NCI-H1436 (cell line): ENCODE results near the gene TBC1D23.
"Not testable (repeated sequence)": the region's sequence is repeated elsewhere in the genome, so short reads cannot be mapped to it uniquely, and the experiment has no call there.

ENCODE experiments used
- DNase-seq: peaks from one replicate; lab custom pipeline; 2025; lab: John Stamatoyannopoulos, UW

Gene TBC1D23

DNA sequence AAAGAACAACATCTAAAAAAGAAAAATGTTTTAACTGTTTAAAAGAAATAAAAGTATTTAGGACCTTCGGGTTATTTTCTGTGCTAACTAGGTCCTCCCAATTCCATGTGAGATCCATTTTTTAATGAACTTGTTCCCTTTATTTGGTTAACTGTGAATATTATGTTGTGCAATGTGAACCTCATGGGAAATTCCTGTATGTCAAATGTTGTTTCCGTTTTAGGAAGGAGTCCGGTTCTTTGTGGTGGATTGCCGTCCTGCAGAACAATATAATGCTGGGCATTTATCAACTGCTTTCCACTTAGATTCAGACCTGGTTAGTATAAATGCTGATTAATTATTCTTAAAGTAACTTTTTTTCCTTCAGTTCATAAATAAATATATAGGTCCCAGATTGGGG, 38.2 kb downstream of the TBC1D23 start:
- no peak for DNase-seq

DNA sequence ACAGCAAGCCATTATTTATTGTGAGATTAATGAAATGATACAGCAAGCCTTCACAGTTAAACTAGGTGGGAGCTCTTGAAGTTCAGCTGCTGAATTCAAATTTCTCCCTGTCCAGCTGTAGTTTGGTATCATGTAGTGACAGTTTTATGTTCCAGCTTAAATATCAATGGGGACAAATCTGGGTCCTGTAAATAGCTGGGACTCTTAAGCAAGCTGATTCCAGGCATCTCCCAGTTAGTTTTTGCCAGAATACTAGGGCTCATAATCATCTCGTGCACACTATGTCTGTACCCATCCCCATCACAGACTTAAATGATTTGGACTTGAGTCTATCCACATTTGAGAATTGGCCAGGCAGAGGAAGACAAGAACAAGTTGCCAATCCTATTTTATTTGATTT, 45.9 kb downstream of the TBC1D23 start:
- no peak for DNase-seq

DNA sequence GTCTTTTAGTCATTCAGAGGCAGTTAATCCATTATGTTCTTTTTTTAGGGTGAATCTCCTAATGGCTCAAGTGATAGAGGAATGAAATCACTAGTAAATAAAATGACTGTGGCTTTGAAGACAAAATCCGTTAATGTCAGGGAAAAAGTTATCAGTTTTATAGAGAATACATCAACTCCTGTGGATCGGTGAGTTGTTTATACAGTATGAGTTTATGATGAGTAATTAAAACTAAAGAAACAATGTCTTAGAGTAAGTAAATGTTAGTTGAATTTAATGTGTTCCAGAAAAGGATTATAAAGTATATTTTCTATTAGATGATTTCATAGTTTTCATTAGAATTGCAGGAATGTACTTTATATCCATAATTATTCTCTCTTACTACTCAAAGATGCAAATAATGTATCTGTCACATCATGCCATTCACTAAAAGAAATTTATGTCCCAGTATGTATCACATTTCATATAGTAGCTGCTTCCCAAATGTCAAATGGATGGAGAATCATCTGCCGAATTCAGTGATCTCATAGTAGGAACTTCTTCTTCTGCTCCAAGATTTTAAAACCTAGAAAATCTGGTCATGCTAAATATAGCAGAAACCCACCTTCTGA, 49.7 kb downstream of the TBC1D23 start:
- DNase-seq, result no peak

DNA sequence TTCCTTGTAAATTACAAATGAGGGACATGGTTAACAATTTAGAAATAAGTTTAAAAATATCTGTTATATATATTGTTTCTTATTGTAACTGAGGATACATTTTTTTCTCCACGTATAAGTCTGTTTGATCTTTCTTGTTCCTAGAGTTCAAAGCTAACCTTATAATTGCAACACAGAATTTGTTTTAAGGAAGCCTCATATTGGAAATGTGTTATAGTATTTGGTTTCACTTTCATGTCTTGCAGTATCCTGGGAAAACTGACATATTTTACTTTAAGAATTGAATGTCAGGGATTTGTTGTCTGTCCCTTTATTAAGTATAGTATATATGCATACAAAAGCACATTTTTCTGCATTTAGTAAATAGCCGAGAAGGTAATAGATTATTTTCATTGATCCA, 50.2 kb downstream of the TBC1D23 start:
- no peak for DNase-seq

DNA sequence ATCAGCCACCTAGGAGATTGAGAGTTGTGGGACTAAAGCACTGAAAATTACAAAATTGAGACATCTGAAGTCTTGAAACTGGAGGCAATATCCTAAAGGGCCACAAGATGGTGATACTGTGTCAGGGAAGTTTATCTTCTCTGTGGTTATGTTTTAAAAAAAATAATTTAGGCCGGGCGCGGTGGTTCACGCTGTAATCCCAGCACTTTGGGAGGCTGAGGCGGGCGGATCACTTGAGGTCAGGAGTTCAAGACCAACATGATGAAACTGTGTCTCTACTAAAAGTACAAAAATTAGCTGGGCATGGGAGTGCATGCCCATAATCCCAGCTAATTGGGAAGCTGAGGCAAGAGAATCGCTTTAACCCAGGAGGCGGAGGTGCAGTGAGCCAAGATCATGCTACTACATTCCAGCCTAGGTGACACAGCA, 55.9 kb downstream of the TBC1D23 start:
- peak; percentile 38 for DNase-seq

DNA sequence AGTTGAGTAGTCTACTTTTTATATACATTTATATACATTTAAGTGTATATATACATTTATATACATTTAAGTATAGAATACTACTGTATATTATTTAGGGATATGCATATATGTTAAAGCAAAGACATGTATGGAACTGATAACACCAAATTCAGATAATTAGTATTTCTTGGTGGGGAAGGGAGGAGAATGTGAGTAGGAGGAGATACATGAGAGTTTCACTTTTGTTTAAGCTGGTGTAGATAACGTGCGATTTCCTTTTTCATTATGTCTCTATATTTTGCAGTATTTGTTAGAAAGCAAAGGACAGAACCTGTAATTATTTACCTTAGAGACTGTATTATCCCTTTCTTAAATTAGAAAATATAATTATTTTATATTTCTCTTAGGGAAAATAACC, 57.1 kb downstream of the TBC1D23 start:
- DNase-seq, result no peak

DNA sequence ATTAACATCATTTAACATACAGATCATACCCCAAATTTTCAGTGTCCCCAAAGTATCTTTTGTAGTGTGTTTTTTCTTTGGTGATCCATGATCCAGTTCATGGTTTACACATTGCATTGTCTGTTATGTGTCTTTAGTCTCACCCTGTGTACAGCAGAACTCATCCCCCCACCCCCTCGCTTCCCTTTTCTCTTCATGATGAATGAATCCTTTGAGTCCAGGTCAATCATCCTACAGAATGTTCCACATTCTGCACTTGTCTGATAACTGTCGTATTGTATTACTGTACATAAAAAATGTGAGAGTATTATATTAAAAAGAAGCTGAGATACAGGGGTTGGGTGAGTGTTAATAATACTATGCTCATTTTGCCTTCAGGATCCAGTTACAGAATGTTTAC, 59.2 kb downstream of the TBC1D23 start:
- DNase-seq, result no peak

DNA sequence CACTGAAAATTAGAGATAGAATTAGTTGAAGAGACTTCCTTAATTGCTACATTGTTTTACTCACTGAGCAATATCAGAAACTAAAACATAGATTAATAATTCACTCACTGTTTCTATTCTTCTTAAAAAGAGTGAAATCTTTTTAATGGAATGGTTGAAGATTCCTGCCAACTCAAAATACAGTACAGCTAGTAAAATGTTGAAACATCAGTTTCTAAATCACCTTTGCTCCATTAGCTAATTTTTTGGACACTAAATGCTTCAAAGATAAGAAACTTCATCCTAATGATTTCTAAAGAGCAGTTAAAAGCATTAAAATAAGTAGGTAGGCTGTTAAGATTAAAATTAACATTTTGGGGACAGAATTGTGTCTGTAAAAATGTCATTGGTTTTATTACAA, 63.3 kb downstream of the TBC1D23 start:
- no peak for DNase-seq

DNA sequence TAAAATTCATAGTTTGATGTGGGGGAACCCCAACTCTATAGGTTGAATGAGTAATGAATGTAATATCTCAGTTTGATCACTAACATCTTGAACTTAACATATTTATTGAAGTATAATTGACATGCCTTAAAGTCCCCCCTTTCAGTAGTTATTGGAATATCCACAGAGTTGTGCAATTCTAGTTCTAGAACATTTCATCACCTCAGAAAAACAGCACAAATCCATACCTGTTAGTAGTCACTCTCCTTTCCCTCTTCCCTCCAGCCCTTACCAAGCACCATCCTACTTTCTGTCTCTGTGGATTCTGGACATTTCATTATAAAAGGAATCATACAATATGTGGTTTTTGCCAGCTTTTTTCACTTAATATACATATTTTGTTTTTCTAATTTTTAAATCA, 65.0 kb downstream of the TBC1D23 start:
- no peak for DNase-seq

DNA sequence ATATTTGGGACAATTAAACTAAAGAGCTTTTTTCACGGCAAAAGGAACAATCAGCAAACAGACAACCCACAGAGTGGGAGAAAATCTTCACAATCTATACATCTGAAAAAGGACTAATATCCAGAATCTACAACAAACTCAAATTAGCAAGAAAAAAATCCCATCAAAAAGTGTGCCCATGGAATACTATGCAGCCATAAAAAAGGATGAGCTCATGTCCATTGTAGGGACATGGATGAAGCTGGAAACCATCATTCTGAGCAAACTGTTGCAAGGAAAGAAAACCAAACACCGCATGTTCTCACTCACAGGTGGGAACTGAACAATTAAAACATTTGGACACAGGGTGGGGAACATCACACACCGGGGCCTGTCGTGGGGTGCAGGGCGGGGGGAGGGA, 66.6 kb downstream of the TBC1D23 start:
- DNase-seq, result not testable (repeated sequence)

DNA sequence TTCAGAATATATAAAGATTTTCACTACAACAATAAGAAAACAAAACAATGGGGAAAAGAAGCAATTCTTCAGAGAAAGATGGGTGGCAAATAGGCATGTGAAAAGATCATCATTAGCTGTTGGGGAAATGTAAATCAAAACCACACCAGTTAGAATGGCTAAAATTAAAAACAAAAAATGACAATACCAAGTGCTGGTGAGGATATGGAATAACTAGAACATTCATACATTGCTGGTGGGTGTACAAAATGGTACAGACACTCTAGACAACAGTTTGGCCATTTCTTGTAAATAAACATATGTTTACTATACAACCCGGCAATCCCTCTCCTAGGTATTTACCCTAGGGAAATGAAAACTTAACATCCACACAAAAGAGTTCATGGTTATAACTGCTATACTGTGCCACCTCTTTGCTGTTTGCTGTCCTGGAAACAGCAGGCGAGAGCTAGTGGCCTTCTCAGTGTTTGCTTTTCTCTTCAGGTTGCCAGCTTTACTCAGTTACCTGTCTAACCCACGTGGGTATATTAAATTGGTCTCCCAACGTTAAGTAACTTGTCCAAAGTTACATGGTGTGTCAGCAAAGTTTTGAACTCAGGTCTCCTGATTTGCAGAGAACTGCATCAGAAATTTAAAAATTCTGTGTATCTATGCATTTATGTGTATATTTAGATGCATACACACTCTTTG, 69.2 kb downstream of the TBC1D23 start:
- no peak for DNase-seq

DNA sequence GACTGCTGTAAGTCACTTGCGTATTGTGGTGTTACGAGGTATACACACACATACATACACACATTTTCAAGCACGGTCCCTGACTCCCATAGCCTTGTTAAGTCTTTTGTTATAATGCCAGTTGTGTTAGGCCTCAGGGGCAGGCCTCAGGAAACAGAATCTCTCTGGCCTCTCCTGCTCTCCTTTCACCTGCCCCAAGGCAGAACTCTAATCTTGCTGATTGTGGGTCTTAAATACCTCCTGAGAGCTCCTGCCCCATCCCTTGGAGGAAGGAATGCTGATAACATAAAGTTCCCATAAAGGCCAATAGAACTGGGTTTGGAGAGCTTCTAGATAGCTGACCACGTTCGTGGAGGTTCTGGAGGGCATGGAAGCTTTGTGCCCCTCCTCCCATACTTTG, 69.9 kb downstream of the TBC1D23 start:
- no peak for DNase-seq

DNA sequence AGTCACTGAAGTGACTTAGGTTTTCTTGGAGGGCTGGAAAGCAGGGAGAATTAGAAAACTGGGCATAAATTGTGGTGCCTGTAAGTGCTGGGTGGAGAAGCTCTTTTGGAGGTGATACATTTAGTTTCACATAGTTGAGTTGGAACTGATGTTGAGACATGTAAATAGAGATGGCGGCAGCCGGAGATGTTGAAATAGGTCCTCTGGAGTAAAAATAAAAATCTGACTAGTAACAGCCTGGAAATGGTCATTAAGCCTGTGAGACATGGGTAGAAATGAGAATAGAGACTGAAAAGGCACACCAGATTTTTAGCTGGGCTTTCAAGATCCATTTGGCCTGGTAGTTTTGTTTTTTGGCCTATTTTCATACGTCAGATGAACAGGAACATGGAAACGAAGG, 70.9 kb downstream of the TBC1D23 start:
- no peak for DNase-seq

DNA sequence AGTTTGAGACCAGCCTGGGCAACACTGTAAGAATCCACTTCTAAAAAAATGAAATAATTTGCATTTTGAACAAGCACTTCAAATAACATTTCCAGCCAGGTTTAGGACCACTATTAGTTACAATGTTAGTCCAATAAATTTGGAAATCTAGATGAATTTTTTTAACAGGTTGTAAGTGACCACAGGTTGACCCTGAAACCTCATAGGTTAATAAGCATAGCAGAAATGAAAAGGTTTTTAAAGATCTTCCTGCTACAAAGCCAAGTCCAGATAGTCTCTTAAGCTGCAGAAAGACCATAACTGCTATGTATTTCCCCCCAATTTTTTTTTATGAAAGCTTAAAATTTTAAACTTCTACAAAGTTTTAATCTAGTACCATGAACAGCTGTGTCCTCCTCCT, 72.3 kb downstream of the TBC1D23 start:
- DNase-seq, result no peak

DNA sequence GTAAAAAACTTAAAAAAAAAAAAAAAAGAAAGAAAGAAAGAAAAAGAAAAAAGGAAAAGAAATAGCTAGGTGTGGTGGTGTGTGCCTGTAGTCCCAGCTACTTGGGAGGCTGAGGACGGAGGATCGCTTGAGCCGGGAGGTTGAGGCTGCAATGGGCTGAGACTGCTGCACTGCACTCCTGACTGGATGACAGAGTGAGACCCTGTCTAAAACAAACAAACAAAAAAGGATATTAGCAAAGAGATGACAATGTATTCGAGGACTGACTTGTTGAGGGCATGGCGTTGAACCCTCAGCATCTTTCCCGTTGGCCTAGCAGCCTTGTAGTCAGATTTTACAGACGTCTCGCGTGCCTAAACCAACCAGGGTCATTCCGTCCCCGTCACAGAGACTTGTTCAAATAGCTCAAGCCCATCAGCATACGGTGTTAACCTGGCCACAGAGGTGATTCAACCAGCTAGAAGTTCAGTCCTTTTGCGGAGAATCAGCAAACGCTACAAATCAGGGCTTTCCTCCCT, 73.2 kb downstream of the TBC1D23 start:
- DNase-seq, result no peak

DNA sequence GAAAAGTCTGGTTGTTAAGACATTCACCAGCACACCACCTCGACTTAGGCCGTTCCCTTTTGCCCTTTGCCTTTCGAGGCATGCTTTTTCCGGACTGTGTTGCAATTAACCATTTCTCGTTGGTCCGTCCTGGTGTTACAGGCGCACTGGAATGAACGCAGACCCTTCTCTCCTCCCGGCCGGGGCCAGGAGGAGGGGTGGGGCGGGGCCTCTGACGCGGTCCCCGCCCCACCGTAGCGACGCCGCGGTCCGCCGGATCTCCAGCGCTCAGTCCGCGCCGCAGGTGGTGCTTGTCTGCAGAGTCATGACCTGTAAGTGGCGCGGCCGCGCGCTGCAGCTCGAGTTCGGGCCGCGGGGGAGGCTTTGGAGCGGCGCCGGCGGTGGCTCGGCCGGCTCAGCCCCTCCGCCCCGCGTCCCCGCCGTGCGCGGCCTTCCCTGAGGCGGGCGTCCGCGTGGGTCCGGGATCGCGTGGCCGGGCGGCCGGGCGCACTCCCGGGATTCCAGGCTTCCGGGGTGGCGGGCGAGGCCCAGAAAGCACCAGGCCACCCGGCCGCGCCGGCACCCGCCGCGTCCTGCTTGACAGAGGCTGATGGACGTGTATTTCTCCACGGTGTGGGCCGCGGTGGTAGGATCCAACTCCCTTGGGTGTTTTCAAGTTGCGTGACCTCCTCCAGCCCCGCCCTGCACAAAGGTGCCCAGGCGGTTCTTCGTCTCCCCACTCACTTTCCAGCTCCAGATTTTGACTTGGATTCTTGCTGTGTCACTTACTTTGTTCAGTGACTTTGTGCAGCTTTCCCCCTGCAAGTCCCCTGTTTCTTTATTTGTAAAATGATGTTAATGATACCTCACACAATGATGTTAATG, 73.9 kb downstream of the TBC1D23 start, which contains the start of gene NIT2:
Gene NIT2, plus strand, starts transcription at position 270 of the 864 bp plus-strand sequence. Its CDS starts 35 bp downstream, at position 305.
- DNase-seq, result peak; percentile 78

DNA sequence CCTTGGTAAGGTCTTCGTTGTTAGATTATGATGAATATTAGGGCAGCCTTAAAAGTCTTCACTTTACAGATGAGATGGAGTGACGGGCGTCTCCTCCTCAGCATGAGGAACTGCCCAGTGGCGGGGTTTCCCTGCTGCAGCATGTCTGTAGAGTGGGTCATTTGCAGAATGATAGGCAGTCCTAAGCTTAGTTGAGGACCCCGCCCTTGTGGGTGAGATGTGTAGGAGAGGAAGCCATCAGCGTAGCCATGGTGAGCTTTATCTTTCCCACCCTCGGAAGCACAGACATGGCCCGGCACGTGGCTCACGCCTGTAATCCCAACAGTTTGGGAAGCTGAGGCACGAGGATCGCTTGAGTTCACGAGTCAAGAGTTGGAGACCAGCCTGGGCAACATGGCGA, 74.6 kb downstream of the TBC1D23 start:
- no peak for DNase-seq

DNA sequence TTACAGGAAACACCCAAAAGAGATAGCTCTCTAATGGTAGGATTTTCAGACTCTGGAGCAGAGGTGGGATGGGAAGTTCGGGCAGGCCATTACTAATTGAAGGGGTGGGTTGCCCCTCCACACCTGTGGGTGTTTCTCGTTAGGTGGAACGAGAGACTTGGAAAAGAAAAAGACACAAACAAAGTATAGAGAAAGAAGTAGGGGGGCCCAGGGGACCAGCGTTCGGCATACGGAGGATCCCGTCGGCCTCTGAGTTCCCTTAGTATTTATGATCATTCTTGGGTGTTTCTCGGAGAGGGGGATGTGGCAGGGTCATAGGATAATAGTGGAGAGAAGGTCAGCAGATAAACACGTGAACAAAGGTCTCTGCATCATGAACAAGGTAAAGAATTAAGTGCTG, 75.4 kb downstream of the TBC1D23 start:
- DNase-seq, result not testable (repeated sequence)

DNA sequence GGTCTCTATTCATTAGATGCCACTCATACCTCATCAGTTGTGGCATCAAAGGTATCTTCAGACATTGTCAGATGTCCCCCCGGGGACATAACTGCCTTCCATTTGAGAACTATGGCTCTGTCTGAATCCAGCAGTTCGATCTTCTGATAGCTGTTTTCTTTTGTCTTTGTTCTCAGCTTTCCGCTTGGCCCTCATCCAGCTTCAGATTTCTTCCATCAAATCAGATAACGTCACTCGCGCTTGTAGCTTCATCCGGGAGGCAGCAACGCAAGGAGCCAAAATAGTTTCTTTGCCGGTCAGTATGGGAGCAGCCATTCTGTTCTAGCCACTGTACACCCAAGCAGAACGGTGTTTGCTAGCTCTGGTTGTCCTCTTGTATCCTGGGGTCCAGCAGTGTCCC, 78.1 kb downstream of the TBC1D23 start:
- no peak for DNase-seq

DNA sequence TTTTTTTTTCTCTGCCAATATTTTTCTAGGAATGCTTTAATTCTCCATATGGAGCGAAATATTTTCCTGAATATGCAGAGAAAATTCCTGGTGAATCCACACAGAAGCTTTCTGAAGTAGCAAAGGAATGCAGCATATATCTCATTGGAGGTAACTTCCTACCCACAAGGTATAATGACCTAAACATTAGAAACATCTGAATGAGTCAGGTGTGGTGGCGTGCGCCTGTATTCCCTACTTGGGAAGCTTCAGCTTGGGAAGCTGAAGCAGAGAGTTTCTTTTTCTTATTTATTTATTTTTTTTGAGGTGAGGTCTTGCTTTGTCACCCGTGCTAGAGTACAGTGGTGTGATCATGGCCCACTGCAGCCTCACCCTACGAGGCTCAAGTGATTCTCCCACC, 79.0 kb downstream of the TBC1D23 start:
- no peak for DNase-seq

DNA sequence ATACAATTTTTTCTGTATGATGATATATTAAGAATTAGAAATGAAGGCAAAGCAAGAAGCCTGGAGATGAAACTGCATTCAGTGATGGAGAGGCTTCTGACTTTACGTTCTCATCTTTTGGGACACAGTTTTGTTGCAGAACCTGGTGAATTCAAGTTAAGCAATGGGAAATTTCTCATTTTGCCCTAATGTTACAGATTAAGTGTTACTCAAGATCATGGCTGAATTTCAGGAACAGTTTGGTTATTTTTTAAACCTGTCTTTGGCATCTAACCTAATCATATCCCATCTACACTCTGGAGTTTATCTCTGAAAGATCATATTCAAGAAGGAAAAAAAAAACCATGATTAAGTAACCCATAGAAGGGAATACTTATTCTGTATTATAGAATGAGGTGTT, 79.7 kb downstream of the TBC1D23 start:
- DNase-seq, result no peak

DNA sequence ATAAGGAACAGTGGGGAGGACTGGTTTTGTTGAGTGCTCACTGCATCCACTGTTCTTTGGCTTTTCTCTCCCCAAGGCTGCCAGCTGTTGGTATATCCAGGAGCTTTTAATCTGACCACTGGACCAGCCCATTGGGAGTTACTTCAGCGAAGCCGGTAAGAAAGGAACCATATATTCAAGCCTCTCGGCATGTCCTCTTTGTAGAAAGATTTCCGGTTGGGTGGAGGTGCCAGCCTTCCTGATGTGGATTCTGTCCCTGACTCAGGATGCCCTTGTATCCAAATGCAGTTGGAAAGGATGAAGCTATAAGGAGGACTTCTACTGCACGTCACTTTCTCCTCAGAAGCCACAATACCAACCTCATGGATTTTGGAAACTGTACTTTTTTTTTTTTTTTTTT, 87.9 kb downstream of the TBC1D23 start:
- no peak for DNase-seq

DNA sequence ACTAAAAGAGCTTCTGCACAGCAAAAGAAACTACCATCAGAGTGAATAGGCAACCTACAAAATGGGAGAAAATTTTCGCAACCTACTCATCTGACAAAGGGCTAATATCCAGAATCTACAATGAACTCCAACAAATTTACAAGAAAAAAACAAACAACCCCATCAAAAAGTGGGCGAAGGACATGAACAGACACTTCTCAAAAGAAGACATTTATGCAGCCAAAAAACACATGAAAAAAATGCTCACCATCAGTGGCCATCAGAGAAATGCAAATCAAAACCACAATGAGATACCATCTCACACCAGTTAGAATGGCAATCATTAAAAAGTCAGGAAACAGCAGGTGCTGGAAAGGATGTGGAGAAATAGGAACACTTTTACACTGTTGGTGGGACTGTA, 91.0 kb downstream of the TBC1D23 start:
- not testable (repeated sequence) for DNase-seq
